Chondrocyte (in vitro differentiated cells): ENCODE measurements around the gene MSH3. TPM values are rescaled to one million over a fixed set of nuclear protein-coding genes. Genes with fewer than 3 reads are reported as not detected.
A peak's percentile ranks its signal among the peaks of the same experiment; 100 is the strongest.

Experiments
- DNase-seq: peaks from one replicate; pipeline ENCODE4 v3.0.0; 2021; ENCODE audit warnings: mixed read lengths, low spot score
- H3K27ac Mint-ChIP-seq: one replicate; pipeline ENCODE4 v1.8.0; 2021; ENCODE audit warnings: mild to moderate bottlenecking, moderate library complexity, mixed read lengths; ENCODE audit not compliant: unreplicated experiment
- H3K27me3 Mint-ChIP-seq: 2 replicates; pipeline ENCODE4 v1.8.0; 2021; ENCODE audit warnings: low read depth, mixed read lengths
- H3K36me3 Mint-ChIP-seq: 2 replicates; pipeline ENCODE4 v1.8.0; 2021; ENCODE audit warnings: low read depth, mixed read lengths
- H3K4me1 Mint-ChIP-seq: 2 replicates; pipeline ENCODE4 v1.8.0; 2021; ENCODE audit warnings: low read depth, mild to moderate bottlenecking, mixed read lengths
- H3K4me3 Mint-ChIP-seq: one replicate; pipeline ENCODE4 v1.8.0; 2021; ENCODE audit warnings: mild to moderate bottlenecking, moderate library complexity, mixed read lengths; ENCODE audit not compliant: unreplicated experiment
- H3K9me3 Mint-ChIP-seq: 2 replicates; pipeline ENCODE4 v1.8.0; 2021; ENCODE audit warnings: low read depth, mixed read lengths
- CTCF ChIP-seq: fragments of 200-600 bp; sonication (generic); IDR thresholded peaks from 2 replicates; pipeline ENCODE4 v1.5.0; 2021; ENCODE audit warnings: antibody characterized with exemption, mild to moderate bottlenecking, moderate library complexity
- long read RNA-seq: library from polyadenylated mRNA; stranded (forward); transcript quantifications from one replicate; pipeline ENCODE4 v2.0.0, GENCODE V29; 2021
- total RNA-seq: library from RNA; stranded (reverse); gene quantifications from 3 replicates; pipeline ENCODE4 v1.2.1, GENCODE V29; 2021

The MSH3 gene
- 11.6 to 16.1 TPM (median 11.9 TPM) in 3 replicates for total RNA-seq
- long read RNA-seq, full-length matches to known transcripts, result 14 of 17 reads
- long read RNA-seq, partial matches to known transcripts, result 2 of 17 reads
- long read RNA-seq, other reads (novel, unspliced or antisense), result 1 of 17 reads

GRCh38 chr5:80654391-80655230 lies at the start of gene MSH3, which contains the start of gene DHFR:
Gene MSH3 (plus strand): TSS chr5:80654652. CDS start chr5:80654728, 76 bp downstream.
Gene DHFR (minus strand): TSS chr5:80654983. CDS start chr5:80654489, 494 bp downstream.
- Mint-ChIP-seq H3K27ac (peak within 1 kb of the TSS; percentile 98), H3K9me3 (no peaks in the 10 kb centered on the region), H3K4me1 (peaks cover 30% of the 10 kb centered on the region), H3K27me3 (no peaks in the 10 kb centered on the region), H3K36me3 (peaks cover 12% of the 10 kb centered on the region), H3K4me3 (peak within 1 kb of the TSS; percentile 97)
- peak; percentile 61 for TF ChIP-seq CTCF
- DNase-seq, result peak; percentile 93

DNA sequence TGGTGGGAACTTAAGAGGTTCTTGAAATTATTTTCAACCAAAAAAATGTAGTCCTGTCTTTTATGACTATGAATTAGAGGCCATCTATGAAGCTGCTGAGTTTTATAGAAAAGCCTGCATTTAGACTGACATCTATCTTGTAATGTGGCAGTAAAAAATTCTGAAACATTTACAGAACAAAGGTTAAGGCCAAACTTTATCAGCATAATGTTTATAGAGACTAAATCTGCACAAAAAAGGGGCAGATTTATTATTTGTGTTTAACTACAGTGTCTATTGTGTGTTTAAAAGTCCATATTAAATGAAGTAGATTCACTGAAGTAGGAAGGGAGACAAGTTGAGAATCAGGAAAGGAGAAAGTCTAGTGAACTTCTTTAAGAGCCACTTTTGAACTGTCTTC lies 47.1 kb upstream of the MSH3 start:
- Mint-ChIP-seq H3K9me3 (peaks cover 10% of the 10 kb centered on the region), H3K27ac (no peak overlapping the region), H3K27me3 (no peaks in the 10 kb centered on the region), H3K36me3 (peaks cover 2% of the 10 kb centered on the region), H3K4me1 (no peaks in the 10 kb centered on the region), H3K4me3 (no peak overlapping the region)
- DNase-seq, result no peak
- TF ChIP-seq CTCF, result no peak

DNA sequence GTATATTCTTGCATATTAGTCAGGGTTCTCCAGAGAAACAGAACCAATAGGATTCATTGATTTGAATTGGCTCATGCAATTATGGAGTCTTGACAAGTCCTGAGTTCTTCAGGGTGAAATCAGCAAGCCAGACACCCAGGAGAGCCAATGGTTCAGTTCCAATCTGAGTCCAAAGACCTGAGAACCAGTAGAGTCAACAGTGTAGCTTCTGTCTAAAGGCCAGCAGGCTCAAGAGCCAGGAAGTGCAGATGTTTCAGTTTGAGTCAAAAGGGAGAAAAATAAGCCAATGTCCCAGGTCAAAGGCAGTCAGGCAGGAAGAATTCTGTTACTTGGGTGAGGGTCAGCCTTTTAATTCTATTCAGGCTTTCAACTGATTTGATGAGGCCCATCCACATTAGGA lies 46.6 kb upstream of the MSH3 start:
- Mint-ChIP-seq H3K27ac (no peak overlapping the region), H3K4me1 (no peaks in the 10 kb centered on the region), H3K36me3 (peaks cover 2% of the 10 kb centered on the region), H3K4me3 (no peak overlapping the region), H3K9me3 (peaks cover 10% of the 10 kb centered on the region), H3K27me3 (no peaks in the 10 kb centered on the region)
- DNase-seq, result no peak
- no peak for TF ChIP-seq CTCF

DNA sequence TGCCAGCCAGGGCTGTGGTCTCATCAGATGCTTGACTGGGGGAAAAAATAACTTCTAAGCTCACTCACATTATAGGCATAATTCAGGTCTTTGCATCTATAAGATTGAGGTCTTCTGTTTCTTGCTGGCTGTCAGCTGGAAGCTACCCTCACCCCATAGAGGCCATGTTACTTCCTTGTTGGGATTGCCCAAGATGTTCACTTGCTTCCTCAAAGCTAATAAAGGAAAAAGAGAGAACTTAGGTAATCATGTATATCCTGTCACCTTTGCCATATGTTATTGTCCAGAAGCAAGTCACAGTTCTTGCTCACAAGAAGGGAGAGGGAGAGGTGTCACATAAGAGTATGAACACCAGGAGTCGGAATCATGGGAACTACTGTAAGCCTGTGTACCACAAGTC lies 45.7 kb upstream of the MSH3 start:
- TF ChIP-seq CTCF, result no peak
- H3K9me3 Mint-ChIP-seq, result peaks cover 10% of the 10 kb centered on the region
- H3K27ac Mint-ChIP-seq, result no peak overlapping the region

DNA sequence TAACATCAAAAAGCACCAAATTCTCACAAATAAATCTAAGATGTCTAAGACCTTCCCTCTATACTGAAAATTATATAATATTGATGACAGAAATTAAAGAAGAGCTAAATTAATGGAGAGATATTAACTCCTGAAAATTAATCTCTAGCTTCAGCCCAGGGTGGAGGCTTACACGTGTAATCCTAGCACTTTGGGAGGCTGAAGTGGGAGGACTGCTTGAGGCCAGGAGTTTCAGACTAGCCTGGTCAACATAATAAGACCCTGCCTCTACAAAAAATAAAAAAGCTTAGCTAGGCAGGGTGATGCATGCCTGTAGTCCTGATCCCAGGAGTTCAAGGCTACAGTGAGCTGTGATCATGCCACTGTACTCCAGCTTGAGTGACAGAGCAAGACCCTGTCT lies 44.8 kb upstream of the MSH3 start:
- Mint-ChIP-seq H3K4me3 (no peak overlapping the region), H3K9me3 (peaks cover 10% of the 10 kb centered on the region), H3K36me3 (peaks cover 2% of the 10 kb centered on the region), H3K4me1 (no peaks in the 10 kb centered on the region), H3K27me3 (no peaks in the 10 kb centered on the region), H3K27ac (no peak overlapping the region)
- no peak for DNase-seq
- TF ChIP-seq CTCF, result no peak

More for the DNA sequence above, 45.7 kb upstream of the MSH3 start:
- no peak for DNase-seq
- Mint-ChIP-seq H3K4me3 (no peak overlapping the region), H3K4me1 (no peaks in the 10 kb centered on the region), H3K36me3 (peaks cover 2% of the 10 kb centered on the region), H3K27me3 (no peaks in the 10 kb centered on the region)
